GM19468 (cell line): ENCODE data around the gene GPRC5C.

Experiments used
- ATAC-seq: cut with Tn5 transposase; IDR thresholded peaks from one replicate; pipeline ENCODE4 v1.9.1; 2021; ENCODE audit warnings: mild to moderate bottlenecking, moderate library complexity, moderate number of reproducible peaks; ENCODE audit not compliant: unreplicated experiment; ENCODE audit errors: extremely low read depth

The GPRC5C gene

GRCh38 chr17:74493331-74493833, 61.5 kb downstream of the GPRC5C start:
- no peak for ATAC-seq
